GM12872 (cell line): ENCODE data around the gene RDH11.

Source experiments
- TF ChIP-seq, protein P1 (sequence below): IDR thresholded peaks from 3 replicates; pipeline ENCODE4 v1.5.1; 2011; ENCODE audit warnings: low read depth, mild to moderate bottlenecking, low read length, moderate library complexity; ENCODE audit not compliant: insufficient read depth

The RDH11 gene

DNA sequence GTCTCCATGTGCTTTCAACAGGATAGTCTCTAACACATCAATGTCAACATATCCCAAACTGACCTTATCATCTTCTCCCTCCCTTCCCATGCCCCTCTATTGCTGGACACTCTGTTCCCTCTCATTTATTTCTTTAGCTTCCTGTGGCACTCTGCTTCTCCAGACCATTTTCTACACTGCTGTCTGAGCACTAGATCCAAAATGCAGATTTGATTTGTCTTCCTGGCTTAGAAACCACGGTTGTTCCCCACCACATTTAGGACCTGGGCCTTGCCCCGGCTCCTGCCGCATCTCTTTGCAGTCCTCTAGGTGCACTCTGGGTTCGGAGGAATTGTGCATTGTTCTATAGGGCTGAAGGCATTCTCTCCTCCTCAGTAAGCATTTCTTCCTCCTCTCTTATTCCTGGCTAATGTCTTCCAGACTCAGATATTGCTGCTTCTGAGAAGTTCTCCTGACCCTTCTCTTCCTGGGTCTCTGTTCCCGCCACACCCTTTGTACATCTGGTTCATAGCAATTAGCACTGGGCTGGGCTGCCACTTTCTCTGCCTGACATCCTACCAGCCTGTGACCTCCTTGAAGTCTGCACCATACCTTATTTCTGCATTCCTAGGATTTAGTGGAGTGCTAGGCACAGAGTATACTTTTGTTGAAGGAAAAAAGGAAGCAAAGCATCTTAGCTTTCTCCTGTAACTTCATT, 62.0 kb downstream of the RDH11 start:
- TF ChIP-seq, protein P1, sequence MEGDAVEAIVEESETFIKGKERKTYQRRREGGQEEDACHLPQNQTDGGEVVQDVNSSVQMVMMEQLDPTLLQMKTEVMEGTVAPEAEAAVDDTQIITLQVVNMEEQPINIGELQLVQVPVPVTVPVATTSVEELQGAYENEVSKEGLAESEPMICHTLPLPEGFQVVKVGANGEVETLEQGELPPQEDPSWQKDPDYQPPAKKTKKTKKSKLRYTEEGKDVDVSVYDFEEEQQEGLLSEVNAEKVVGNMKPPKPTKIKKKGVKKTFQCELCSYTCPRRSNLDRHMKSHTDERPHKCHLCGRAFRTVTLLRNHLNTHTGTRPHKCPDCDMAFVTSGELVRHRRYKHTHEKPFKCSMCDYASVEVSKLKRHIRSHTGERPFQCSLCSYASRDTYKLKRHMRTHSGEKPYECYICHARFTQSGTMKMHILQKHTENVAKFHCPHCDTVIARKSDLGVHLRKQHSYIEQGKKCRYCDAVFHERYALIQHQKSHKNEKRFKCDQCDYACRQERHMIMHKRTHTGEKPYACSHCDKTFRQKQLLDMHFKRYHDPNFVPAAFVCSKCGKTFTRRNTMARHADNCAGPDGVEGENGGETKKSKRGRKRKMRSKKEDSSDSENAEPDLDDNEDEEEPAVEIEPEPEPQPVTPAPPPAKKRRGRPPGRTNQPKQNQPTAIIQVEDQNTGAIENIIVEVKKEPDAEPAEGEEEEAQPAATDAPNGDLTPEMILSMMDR: no peak

DNA sequence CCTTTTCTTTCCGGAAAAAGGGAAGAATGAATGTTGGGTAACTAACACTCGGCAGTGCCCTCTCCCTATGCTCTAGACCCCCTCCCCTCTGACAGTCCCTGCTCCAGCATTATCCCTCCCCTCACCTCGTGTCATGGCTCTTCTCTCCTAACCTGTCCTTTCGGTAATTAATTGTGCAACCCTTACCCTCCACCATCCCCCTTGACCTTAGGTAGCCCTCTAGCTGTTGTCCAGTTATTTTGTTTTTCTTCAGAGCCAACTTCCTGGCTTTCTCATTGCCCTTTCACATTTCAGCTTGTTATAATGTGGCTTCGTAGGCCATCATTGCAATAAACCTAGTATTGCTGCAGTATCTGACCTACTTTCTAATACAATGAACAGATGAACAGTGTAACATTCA, 64.6 kb downstream of the RDH11 start:
- TF ChIP-seq, protein P1: no peak

DNA sequence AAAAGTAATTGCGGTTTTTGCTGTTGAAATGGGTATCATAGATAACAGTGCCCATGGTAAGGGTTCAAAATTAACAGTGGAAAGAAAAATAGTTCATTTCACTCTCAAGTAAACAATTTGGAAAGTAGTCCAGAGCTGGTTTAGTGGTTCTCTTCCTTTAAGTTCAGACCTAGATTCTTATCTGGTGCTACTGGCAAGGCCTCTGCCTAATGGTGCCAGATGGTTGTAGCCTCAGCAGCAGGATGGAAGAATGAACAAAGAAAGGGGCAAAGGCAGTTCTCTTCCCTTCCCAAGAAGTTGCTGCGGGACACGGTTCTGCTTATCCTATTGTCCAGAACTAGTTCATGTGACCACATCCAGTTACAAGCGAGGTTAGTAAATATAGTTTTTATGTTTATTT, 65.4 kb downstream of the RDH11 start:
- TF ChIP-seq, protein P1: no peak

DNA sequence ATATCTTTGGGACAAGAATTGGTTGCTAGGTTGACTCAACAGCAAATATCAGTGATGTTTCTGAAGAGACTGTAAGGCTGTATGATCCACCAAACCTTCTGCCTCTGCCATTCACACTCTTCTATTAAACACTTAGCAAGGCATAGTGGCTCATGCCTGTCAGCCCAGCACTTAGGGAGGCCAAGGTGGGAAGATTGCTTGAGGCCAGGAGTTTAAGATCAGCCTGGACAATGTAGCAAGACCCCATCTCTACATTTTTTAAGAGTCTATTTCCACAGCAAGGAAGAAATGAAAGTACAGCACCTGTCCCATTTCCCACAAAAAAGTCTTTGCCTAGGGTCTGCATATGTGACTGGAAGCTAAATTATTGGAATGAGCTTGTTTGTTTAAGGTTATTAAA, 68.0 kb downstream of the RDH11 start:
- TF ChIP-seq, protein P1: no peak
